IMR-90 (cell line): Measurements from ENCODE around the gene GAS7. TPM values are rescaled to one million over a fixed set of nuclear protein-coding genes. Genes with fewer than 3 reads are reported as not detected.

Experiments used
- ATAC-seq: fragments of 200-7000 bp; cut with Tn5 transposase; 2 replicates; pipeline ENCODE4 v1.9.1; 2020; ENCODE audit warnings: low read depth, mild to moderate bottlenecking, moderate library complexity
- BruUV-seq: library from RNA; stranded (reverse); fragments of 400-500 nt; replicated peaks from 2 replicates; lab custom pipeline; 2021; lab: Mats Ljungman, UMichigan
- CTCF ChIA-PET: fragments of 300-600 bp; formaldehyde crosslinking; extraction: SDS; loops from one replicate; lab custom pipeline; 2021; ENCODE audit warnings: antibody characterized with exemption; lab: Yijun Ruan, JAX
- POLR2A ChIA-PET: fragments of 300-600 bp; sonication (Branson Sonifier 250); formaldehyde crosslinking; loops from one replicate; lab custom pipeline; 2022; ENCODE audit warnings: antibody characterized with exemption; ENCODE audit not compliant: unreplicated experiment; lab: Charles Lee
- DNase-seq: peaks from one replicate; pipeline ENCODE4 v3.0.0; 2013
- H2AFZ ChIP-seq: replicated peaks from 2 replicates; pipeline ENCODE3; 2013; ENCODE audit warnings: low read length, mild to moderate bottlenecking; ENCODE audit not compliant: poor library complexity
- H2AK5ac ChIP-seq: 2 replicates; pipeline ENCODE4 v1.6.1; 2013; ENCODE audit warnings: low read depth, low read length, inconsistent platforms
- H2AK9ac ChIP-seq: replicated peaks from 2 replicates; pipeline ENCODE3; 2013; ENCODE audit warnings: mild to moderate bottlenecking, low read depth, low read length, moderate library complexity; ENCODE audit not compliant: poor library complexity
- H2BK120ac ChIP-seq: 2 replicates; pipeline ENCODE4 v1.6.1; 2013; ENCODE audit warnings: low read depth, low read length, inconsistent platforms
- H2BK15ac ChIP-seq: 3 replicates; pipeline ENCODE4 v1.6.1; 2013; ENCODE audit warnings: low read depth, low read length, inconsistent platforms
- H2BK20ac ChIP-seq: 2 replicates; pipeline ENCODE4 v1.6.1; 2013; ENCODE audit warnings: low read depth, mild to moderate bottlenecking, inconsistent platforms, low read length, moderate library complexity
- H2BK5ac ChIP-seq: 2 replicates; pipeline ENCODE4 v1.6.1; 2013; ENCODE audit warnings: mild to moderate bottlenecking, low read depth, low read length, inconsistent platforms; ENCODE audit not compliant: poor library complexity, severe bottlenecking
- H3K14ac ChIP-seq: replicated peaks from 2 replicates; pipeline ENCODE4 v1.6.1; 2013; ENCODE audit warnings: low read depth, low read length, inconsistent platforms
- H3K18ac ChIP-seq: 2 replicates; pipeline ENCODE4 v1.6.1; 2013; ENCODE audit warnings: low read depth, low read length, control low read depth
- H3K23ac ChIP-seq: 2 replicates; pipeline ENCODE4 v1.6.1; 2013; ENCODE audit warnings: low read depth, low read length, inconsistent platforms
- H3K27ac ChIP-seq: 2 replicates; pipeline ENCODE4 v1.5.1; 2013; ENCODE audit warnings: mild to moderate bottlenecking, control low read depth, low read length; ENCODE audit not compliant: insufficient read depth
- H3K27me3 ChIP-seq: 2 replicates; pipeline ENCODE4 v1.6.1; 2013; ENCODE audit warnings: low read length; ENCODE audit not compliant: control insufficient read depth, insufficient read depth
- H3K36me3 ChIP-seq: 2 replicates; pipeline ENCODE4 v1.6.1; 2013; ENCODE audit warnings: low read length, mixed read lengths; ENCODE audit not compliant: control insufficient read depth, insufficient read depth
- H3K4ac ChIP-seq: 2 replicates; pipeline ENCODE4 v1.6.1; 2013; ENCODE audit warnings: low read depth, low read length, inconsistent platforms
- H3K4me1 ChIP-seq: 2 replicates; pipeline ENCODE4 v1.6.1; 2013; ENCODE audit warnings: low read length, mixed read lengths; ENCODE audit not compliant: control insufficient read depth, insufficient read depth
- H3K4me2 ChIP-seq: 2 replicates; pipeline ENCODE4 v1.6.1; 2013; ENCODE audit warnings: low read depth, mild to moderate bottlenecking, control low read depth, low read length, moderate library complexity
- H3K4me3 ChIP-seq: 2 replicates; pipeline ENCODE4 v1.5.1; 2013; ENCODE audit warnings: low read depth, mild to moderate bottlenecking, control low read depth, low read length, moderate library complexity; ENCODE audit not compliant: insufficient read depth
- H3K56ac ChIP-seq: 2 replicates; pipeline ENCODE4 v1.6.1; 2013; ENCODE audit warnings: low read length, inconsistent platforms; ENCODE audit not compliant: insufficient read depth; ENCODE audit errors: extremely low read depth
- H3K79me1 ChIP-seq, 2 experiments: 2 replicates each; pipeline ENCODE4 v1.6.1; 2013; ENCODE audit warnings: low read length in 2 of 2, inconsistent platforms in 1 of 2, low read depth in 1 of 2
- H3K9ac ChIP-seq: 2 replicates; pipeline ENCODE4 v1.6.1; 2013; ENCODE audit warnings: low read depth, low read length, control low read depth
- H3K9me1 ChIP-seq: 2 replicates; pipeline ENCODE4 v1.6.1; 2013; ENCODE audit warnings: low read length, inconsistent platforms; ENCODE audit not compliant: insufficient read depth
- H3K9me3 ChIP-seq: 2 replicates; pipeline ENCODE4 v1.6.1; 2013; ENCODE audit warnings: low read length; ENCODE audit not compliant: control insufficient read depth, insufficient read depth
- H4K20me1 ChIP-seq: 2 replicates; pipeline ENCODE4 v1.6.1; 2013; ENCODE audit warnings: low read length, inconsistent platforms; ENCODE audit not compliant: insufficient read depth
- H4K5ac ChIP-seq: 2 replicates; pipeline ENCODE4 v1.6.1; 2013; ENCODE audit warnings: mild to moderate bottlenecking, low read depth, low read length, control low read depth
- H4K8ac ChIP-seq, 2 experiments: 2 replicates each; pipeline ENCODE4 v1.6.1; 2013; ENCODE audit warnings: low read depth in 2 of 2, low read length in 2 of 2, control low read depth in 1 of 2, inconsistent platforms in 1 of 2
- H4K91ac ChIP-seq: 2 replicates; pipeline ENCODE4 v1.6.1; 2013; ENCODE audit warnings: low read depth, low read length, inconsistent platforms; ENCODE audit not compliant: insufficient read depth
- BHLHE40 ChIP-seq: fragments of 150-350 bp; IDR thresholded peaks from 2 replicates; pipeline ENCODE4 v1.6.1; 2016; ENCODE audit warnings: mild to moderate bottlenecking, low read depth, low read length
- CEBPB ChIP-seq: IDR thresholded peaks from 2 replicates; pipeline ENCODE4 v1.6.1; 2012; ENCODE audit warnings: low read depth, low read length, improper control_type of control experiment
- CHD1 ChIP-seq: IDR thresholded peaks from 2 replicates; pipeline ENCODE4 v1.6.1; 2012; ENCODE audit warnings: low read depth, low read length, improper control_type of control experiment
- CTCF ChIP-seq: conservative IDR thresholded peaks from 2 replicates; pipeline ENCODE4 v1.5.1; 2012; ENCODE audit warnings: mild to moderate bottlenecking, low read depth, low read length, improper control_type of control experiment
- ELK1 ChIP-seq: fragments of 150-350 bp; IDR thresholded peaks from 2 replicates; pipeline ENCODE4 v1.6.1; 2016; ENCODE audit warnings: low read depth, mild to moderate bottlenecking, low read length, moderate library complexity, borderline replicate concordance
- FOS ChIP-seq: fragments of 150-350 bp; IDR thresholded peaks from 2 replicates; pipeline ENCODE4 v1.6.1; 2016; ENCODE audit warnings: low read depth, low read length
- MAFK ChIP-seq: IDR thresholded peaks from 2 replicates; pipeline ENCODE4 v1.6.1; 2012; ENCODE audit warnings: low read depth, low read length, improper control_type of control experiment
- MAZ ChIP-seq: IDR thresholded peaks from 2 replicates; pipeline ENCODE4 v1.6.1; 2012; ENCODE audit warnings: low read depth, mild to moderate bottlenecking, low read length, improper control_type of control experiment, moderate library complexity, borderline replicate concordance
- MXI1 ChIP-seq: IDR thresholded peaks from 2 replicates; pipeline ENCODE4 v1.6.1; 2012; ENCODE audit warnings: low read depth, mild to moderate bottlenecking, low read length, moderate library complexity, borderline replicate concordance
- POLR2A ChIP-seq: IDR thresholded peaks from 2 replicates; pipeline ENCODE4 v1.6.1; 2012; ENCODE audit warnings: mild to moderate bottlenecking, low read depth, low read length
- RAD21 ChIP-seq: IDR thresholded peaks from 2 replicates; pipeline ENCODE4 v1.6.1; 2012; ENCODE audit warnings: low read length, improper control_type of control experiment
- RCOR1 ChIP-seq: IDR thresholded peaks from 2 replicates; pipeline ENCODE4 v1.6.1; 2012; ENCODE audit warnings: mild to moderate bottlenecking, low read length, improper control_type of control experiment; ENCODE audit not compliant: insufficient replicate concordance
- RFX5 ChIP-seq: IDR thresholded peaks from 2 replicates; pipeline ENCODE4 v1.8.0; 2012; ENCODE audit warnings: low read depth, mild to moderate bottlenecking, low read length, moderate library complexity
- SMC3 ChIP-seq: fragments of 150-350 bp; IDR thresholded peaks from 2 replicates; pipeline ENCODE4 v1.6.1; 2016; ENCODE audit warnings: low read depth, mild to moderate bottlenecking, antibody characterized with exemption, low read length, moderate library complexity
- WGBS, 2 experiments: methylation state at CpG; one replicate each; pipeline versions ENCODE4 v1.1.5 to v1.1.7; 2013; ENCODE audit warnings: missing lambda C conversion rate in 2 of 2; ENCODE audit not compliant: insufficient read length in 1 of 2; ENCODE audit errors: extremely low coverage in 2 of 2; 5-methylcytosine and 5-hydroxymethylcytosine counted together
- dilution Hi-C: fragments of 300-500 bp; cut with HindIII; formaldehyde crosslinking; loops from one replicate; pipeline ENCODE4 v1.14.3; 2018; ENCODE audit warnings: low sequenced_read_pairs; ENCODE audit not compliant: unreplicated experiment
- in situ Hi-C: fragments of 300-500 bp; cut with MboI; formaldehyde crosslinking; loops from 3 replicates; pipeline ENCODE4 v1.14.3; 2019; ENCODE audit warnings: low sequenced_read_pairs, inconsistent platforms, mixed read lengths
- intact Hi-C: fragments of 100-400 bp; cut with micrococcal nuclease; formaldehyde crosslinking; loops from 2 replicates; pipeline ENCODE4 v1.10.0; 2022
- polyA plus RNA-seq, 3 experiments: library from polyadenylated mRNA; depleted of rRNA; stranded (reverse); fragments of >200 nt; gene quantifications; 2 replicates each; pipeline ENCODE4 v1.2.3, GENCODE V29; 2012; ENCODE audit warnings: low replicate concordance in 1 of 3
- total RNA-seq: library from RNA; depleted of rRNA; stranded (reverse); fragments of >200 nt; gene quantifications from 2 replicates; pipeline ENCODE4 v1.2.3, GENCODE V29; 2012
- TF ChIP-seq, protein P1 (sequence below): fragments of 150-350 bp; IDR thresholded peaks from 2 replicates; pipeline ENCODE4 v1.6.1; 2017; ENCODE audit warnings: mild to moderate bottlenecking, antibody characterized with exemption, low read length, low read depth

Gene GAS7
- total and polyA plus RNA-seq, 2 of the 4 experiments (the other 2 are of a cell fraction): 4.6 to 5.0 TPM

DNA sequence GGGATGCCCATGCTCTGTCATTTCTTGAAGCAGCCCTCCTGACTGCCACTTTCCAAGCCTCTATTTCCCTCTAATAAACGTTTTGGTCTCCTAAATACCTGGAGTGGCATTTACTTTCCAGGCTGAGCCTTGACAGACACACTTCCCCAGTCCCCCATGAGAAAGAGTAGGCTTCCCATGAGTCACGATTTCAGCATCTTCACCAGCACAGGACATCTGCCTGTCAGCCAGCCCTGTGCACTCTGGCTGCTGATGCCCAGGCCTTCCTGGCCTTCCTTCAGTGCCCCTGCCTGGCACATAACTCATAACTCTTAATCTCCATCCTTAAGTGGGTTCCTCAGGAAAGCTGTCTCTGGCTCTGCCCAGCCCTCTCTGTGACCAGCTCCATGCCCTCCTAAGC lies 30.8 kb upstream of the GAS7 start:
- Histone ChIP-seq H2AFZ (no peak overlapping the region), H4K8ac (no peak overlapping the region), H2BK5ac (no peak overlapping the region), H3K4ac (no peak overlapping the region), H3K56ac (no peak overlapping the region), H3K9me1 (no peaks in the 10 kb centered on the region), H3K4me3 (no peak overlapping the region), H3K9me3 (peaks cover 2% of the 10 kb centered on the region; the same call in 1 of the 2 replicates), H2AK9ac (no peak overlapping the region), H3K4me2 (no peak overlapping the region), H2BK15ac (no peak overlapping the region), H3K27ac (no peak overlapping the region), H4K20me1 (no peaks in the 10 kb centered on the region), H3K4me1 (peaks cover 2% of the 10 kb centered on the region; the same call in 1 of the 2 replicates), H4K91ac (no peak overlapping the region), H3K79me1 (no peaks in the 10 kb centered on the region), H3K9ac (no peak overlapping the region), H3K27me3 (peaks cover 2% of the 10 kb centered on the region; the same call in 1 of the 2 replicates), H3K23ac (no peak overlapping the region), H3K18ac (no peak overlapping the region), H2BK20ac (no peak overlapping the region), H3K36me3 (no peaks in the 10 kb centered on the region), H3K14ac (no peak overlapping the region), H4K5ac (no peak overlapping the region), H2BK120ac (no peak overlapping the region), H2AK5ac (no peak overlapping the region)
- no TSS peak for BruUV-seq
- ATAC-seq: no peak
- DNase-seq: no peak
- ChIA-PET CTCF (no interaction called here), POLR2A (no interaction called here)
- intact Hi-C loops: no loop called here
- in situ Hi-C loops: loop anchor here (10.0 kb wide), 1 partner anchor 264 kb away; no protein-coding TSS in a partner anchor
- 0% methylated on average over 1 of the region's 2 CpGs; no CpG with 5 or more reads in 1 of the 2 experiments for WGBS, 2 experiments
- TF ChIP-seq POLR2A: no peak
- TF ChIP-seq CHD1: no peak
- no peak for TF ChIP-seq CTCF
- TF ChIP-seq MXI1: no peak
- no peak for TF ChIP-seq MAZ
- no peak for TF ChIP-seq RFX5
- TF ChIP-seq, protein P1, sequence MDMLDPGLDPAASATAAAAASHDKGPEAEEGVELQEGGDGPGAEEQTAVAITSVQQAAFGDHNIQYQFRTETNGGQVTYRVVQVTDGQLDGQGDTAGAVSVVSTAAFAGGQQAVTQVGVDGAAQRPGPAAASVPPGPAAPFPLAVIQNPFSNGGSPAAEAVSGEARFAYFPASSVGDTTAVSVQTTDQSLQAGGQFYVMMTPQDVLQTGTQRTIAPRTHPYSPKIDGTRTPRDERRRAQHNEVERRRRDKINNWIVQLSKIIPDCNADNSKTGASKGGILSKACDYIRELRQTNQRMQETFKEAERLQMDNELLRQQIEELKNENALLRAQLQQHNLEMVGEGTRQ: no peak
- TF ChIP-seq CEBPB: no peak
- no peak for TF ChIP-seq SMC3
- no peak for TF ChIP-seq ELK1
- no peak for TF ChIP-seq MAFK
- TF ChIP-seq BHLHE40: no peak
- no peak for TF ChIP-seq FOS
- TF ChIP-seq RCOR1: no peak
- TF ChIP-seq RAD21: no peak
- dilution Hi-C loops: no loop called here
